ENCODE data around the gene ATF6B.

- no peak for TF ChIP-seq CTCF (IDR thresholded peaks at IDR 0.05)
- TF ChIP-seq POLR2A (IDR thresholded peaks at IDR 0.05), result no peak
- no peak for TF ChIP-seq EP300 (IDR thresholded peaks at IDR 0.05)
Observed at GRCh38 chr6:32133786-32134185, 5.7 kb upstream of the ATF6B start.
